LNCAP (cell line): Measurements from ENCODE around the gene FOXD1.

Experiments
- TF ChIP-seq, protein P1 (sequence below): fragments of 450-650 bp; IDR thresholded peaks from 2 replicates; pipeline ENCODE4 v1.5.1; 2017; ENCODE audit warnings: mild to moderate bottlenecking

FOXD1 gene

GRCh38 chr5:73490088-73490487, 41.5 kb upstream of the FOXD1 start:
- TF ChIP-seq, protein P1, sequence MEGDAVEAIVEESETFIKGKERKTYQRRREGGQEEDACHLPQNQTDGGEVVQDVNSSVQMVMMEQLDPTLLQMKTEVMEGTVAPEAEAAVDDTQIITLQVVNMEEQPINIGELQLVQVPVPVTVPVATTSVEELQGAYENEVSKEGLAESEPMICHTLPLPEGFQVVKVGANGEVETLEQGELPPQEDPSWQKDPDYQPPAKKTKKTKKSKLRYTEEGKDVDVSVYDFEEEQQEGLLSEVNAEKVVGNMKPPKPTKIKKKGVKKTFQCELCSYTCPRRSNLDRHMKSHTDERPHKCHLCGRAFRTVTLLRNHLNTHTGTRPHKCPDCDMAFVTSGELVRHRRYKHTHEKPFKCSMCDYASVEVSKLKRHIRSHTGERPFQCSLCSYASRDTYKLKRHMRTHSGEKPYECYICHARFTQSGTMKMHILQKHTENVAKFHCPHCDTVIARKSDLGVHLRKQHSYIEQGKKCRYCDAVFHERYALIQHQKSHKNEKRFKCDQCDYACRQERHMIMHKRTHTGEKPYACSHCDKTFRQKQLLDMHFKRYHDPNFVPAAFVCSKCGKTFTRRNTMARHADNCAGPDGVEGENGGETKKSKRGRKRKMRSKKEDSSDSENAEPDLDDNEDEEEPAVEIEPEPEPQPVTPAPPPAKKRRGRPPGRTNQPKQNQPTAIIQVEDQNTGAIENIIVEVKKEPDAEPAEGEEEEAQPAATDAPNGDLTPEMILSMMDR = no peak

DNA sequence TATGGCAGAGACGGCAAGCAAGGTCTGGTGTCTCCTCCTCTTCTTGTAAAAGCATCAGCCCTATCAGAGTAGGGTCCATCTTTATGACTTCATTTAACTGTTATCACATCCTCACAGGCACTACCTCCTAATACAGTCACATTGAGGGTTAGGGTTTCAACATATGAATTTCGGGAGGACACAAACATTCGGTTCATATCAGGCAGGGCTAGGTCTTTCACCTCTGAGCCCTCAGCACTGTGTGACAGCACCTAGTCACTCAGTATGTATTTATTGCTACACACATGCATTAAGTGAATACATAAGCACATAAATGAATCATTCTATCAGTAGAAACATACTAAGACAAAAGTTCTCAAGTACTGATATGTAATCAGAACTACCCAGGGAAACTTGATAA, 40.2 kb upstream of the FOXD1 start:
- TF ChIP-seq, protein P1 = no peak

DNA sequence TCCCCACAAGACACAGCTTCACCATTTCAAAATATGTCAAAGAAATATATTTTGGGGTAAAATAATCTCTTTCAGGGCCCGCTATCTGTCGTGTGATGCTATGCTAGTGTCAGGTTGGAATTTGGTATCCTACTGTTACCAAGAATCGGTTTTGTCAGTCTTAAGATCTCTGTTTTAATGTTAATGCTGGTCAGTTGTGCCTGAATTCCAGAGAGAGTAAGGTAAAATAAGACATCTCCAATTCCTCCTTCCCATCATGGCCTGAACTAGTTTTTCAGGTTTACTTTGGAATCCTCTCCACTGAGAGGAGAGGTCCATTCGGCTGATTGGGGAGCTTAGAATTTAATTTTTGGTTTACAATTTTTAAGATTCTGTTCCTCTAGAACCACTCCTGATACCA, 39.2 kb upstream of the FOXD1 start:
- TF ChIP-seq, protein P1 = no peak

DNA sequence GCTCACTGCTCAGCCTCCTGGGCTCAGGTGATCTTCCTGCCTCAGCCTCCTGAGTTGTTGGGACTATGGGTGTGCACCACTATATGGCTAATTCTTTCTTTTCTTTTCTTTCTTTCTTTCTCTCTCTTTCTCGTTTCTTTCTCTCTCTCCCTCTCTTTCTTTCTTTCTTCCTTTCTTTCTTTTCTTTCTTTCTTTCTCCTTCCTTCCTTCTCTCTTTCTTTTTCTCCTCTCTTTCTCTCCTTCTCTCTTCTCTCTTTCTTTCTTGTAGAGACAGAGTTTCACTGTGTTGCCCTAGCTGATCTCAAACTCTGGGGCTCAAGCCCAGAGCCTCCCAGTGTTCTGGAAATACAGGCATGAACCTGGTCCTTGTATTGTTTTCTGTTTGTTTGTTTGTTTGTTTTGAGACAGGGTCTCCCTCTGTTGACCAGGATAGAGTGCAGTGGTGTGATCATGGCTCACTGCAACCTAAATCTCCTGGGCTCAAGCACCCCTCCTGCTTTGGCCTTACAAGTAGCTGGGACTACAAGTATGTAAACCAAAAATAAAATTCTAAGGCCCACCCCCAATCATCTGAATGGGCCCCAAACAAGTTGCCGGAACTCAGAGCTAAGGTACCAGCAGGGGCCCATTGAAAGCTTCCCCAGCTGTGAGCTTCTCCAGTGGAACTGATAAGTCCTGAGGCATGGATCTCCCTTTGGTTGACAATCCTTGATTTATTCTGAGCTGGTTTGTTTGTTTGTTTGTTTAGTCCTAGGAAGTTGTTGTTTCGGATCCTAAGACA, 37.7 kb upstream of the FOXD1 start:
- TF ChIP-seq, protein P1 = no peak

GRCh38 chr5:73485715-73486114, 37.1 kb upstream of the FOXD1 start:
- TF ChIP-seq, protein P1 = no peak

GRCh38 chr5:73484511-73484910, 35.9 kb upstream of the FOXD1 start:
- TF ChIP-seq, protein P1 = no peak

DNA sequence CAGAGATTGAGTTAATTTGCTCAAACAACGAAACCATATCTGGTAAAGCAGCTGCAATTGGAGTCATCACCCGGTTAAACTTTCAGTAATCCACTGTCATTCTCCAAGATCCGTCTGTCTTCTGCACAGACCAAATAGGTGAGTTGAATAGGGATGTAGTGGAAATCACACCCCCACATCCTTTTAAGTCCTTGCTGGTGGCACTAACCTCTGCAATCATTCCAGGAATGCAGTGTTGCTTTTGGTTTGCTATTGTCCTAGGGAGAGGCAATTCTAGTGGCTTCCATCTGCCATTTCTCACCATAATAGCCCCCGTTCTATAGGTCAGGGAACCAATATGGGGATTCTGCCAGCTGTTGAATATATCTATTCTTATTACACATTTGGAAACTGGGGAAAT, 35.1 kb upstream of the FOXD1 start:
- TF ChIP-seq, protein P1 = no peak
